SK-N-SH treated with all-trans-retinoic acid at 6 μM for 48 hours (cell line): Measurements from ENCODE around the gene THAP2.

ENCODE experiments used
- ARNTL ChIP-seq: fragments of 450-650 bp; formaldehyde crosslinking; IDR thresholded peaks from 2 replicates; pipeline ENCODE4 v1.5.0; 2020; ENCODE audit warnings: low read depth, mild to moderate bottlenecking, moderate library complexity, borderline replicate concordance
- BACH2 ChIP-seq: fragments of 250-450 bp; sonication (Bioruptor Pico); IDR thresholded peaks from 2 replicates; pipeline ENCODE4 v1.9.0; 2021; ENCODE audit warnings: mild to moderate bottlenecking, borderline replicate concordance
- OSR1 ChIP-seq: fragments of 250-450 bp; sonication (Bioruptor Pico); IDR thresholded peaks from 2 replicates; pipeline ENCODE4 v1.8.0; 2022; ENCODE audit warnings: moderate library complexity, mild to moderate bottlenecking, inconsistent platforms
- PATZ1 ChIP-seq: fragments of 250-450 bp; sonication (Bioruptor Pico); IDR thresholded peaks from 2 replicates; pipeline ENCODE4 v1.8.0; 2020; ENCODE audit warnings: mild to moderate bottlenecking, moderate library complexity, borderline replicate concordance
- RARB ChIP-seq: fragments of 250-450 bp; sonication (Bioruptor Pico); IDR thresholded peaks from 2 replicates; pipeline ENCODE4 v1.8.0; 2021; ENCODE audit warnings: mild to moderate bottlenecking, moderate library complexity
- SNAI2 ChIP-seq: fragments of 250-450 bp; sonication (Bioruptor Pico); IDR thresholded peaks from 2 replicates; pipeline ENCODE4 v1.5.0; 2020; ENCODE audit warnings: mild to moderate bottlenecking, moderate library complexity
- TCF4 ChIP-seq: fragments of 250-450 bp; sonication (Bioruptor Pico); IDR thresholded peaks from 2 replicates; pipeline ENCODE4 v1.8.0; 2021; ENCODE audit warnings: mild to moderate bottlenecking, moderate library complexity, borderline replicate concordance
- ZFP3 ChIP-seq: fragments of 250-450 bp; sonication (Bioruptor Pico); IDR thresholded peaks from 2 replicates; pipeline ENCODE4 v1.5.0; 2020; ENCODE audit warnings: mild to moderate bottlenecking, moderate library complexity
- ZFP30 ChIP-seq: fragments of 450-650 bp; formaldehyde crosslinking; IDR thresholded peaks from 2 replicates; pipeline ENCODE4 v1.5.0; 2022; ENCODE audit warnings: mild to moderate bottlenecking, moderate library complexity

GRCh38 chr12:71710276-71711125 is 46.4 kb downstream of the THAP2 start:
- TF ChIP-seq SNAI2 (no peak), RARB (no peak), ZFP3 (CRISPR knock-in tag) (no peak), ZFP30 (no peak), TCF4 (CRISPR knock-in tag) (no peak), OSR1 (CRISPR knock-in tag) (no peak), ARNTL (CRISPR knock-in tag) (no peak), PATZ1 (no peak), BACH2 (CRISPR knock-in tag) (no peak)
